Endodermal cell (in vitro differentiated cells): ENCODE measurements around the gene PSAP. TPM values are rescaled to one million over a fixed set of nuclear protein-coding genes. Genes with fewer than 3 reads are reported as not detected.

Experiments used
- DNase-seq: peaks from one replicate; pipeline ENCODE4 v3.0.0-alpha.2; 2017
- H3K27ac ChIP-seq: 2 replicates; pipeline ENCODE4 v1.5.1; 2013; ENCODE audit warnings: mild to moderate bottlenecking, low read depth, low read length, moderate library complexity
- H3K27me3 ChIP-seq: 2 replicates; pipeline ENCODE4 v1.6.1; 2013; ENCODE audit warnings: mild to moderate bottlenecking, low read length, moderate library complexity; ENCODE audit not compliant: insufficient read depth, control insufficient read depth, poor library complexity, severe bottlenecking
- H3K36me3 ChIP-seq: 2 replicates; pipeline ENCODE4 v1.7.0; 2013; ENCODE audit warnings: mild to moderate bottlenecking, low read length, moderate library complexity; ENCODE audit not compliant: control insufficient read depth, insufficient read depth
- H3K4me1 ChIP-seq: one replicate; pipeline ENCODE4 v1.7.0; 2013; ENCODE audit warnings: low read length; ENCODE audit not compliant: control insufficient read depth, insufficient read depth
- H3K4me3 ChIP-seq: 2 replicates; pipeline ENCODE4 v1.5.1; 2013; ENCODE audit warnings: mild to moderate bottlenecking, low read length, moderate library complexity
- H3K9ac ChIP-seq: 2 replicates; pipeline ENCODE4 v1.6.1; 2013; ENCODE audit warnings: mild to moderate bottlenecking, low read length, moderate library complexity; ENCODE audit not compliant: poor library complexity, severe bottlenecking; ENCODE audit errors: extremely low read depth
- H3K9me3 ChIP-seq: 2 replicates; pipeline ENCODE4 v1.6.1; 2013; ENCODE audit warnings: mild to moderate bottlenecking, low read length, moderate library complexity; ENCODE audit not compliant: control insufficient read depth
- H3K27ac Mint-ChIP-seq: 2 replicates; pipeline ENCODE4 v1.8.0; 2020; ENCODE audit warnings: mixed read lengths
- H3K27me3 Mint-ChIP-seq: 2 replicates; pipeline ENCODE4 v1.8.0; 2021; ENCODE audit warnings: mild to moderate bottlenecking, mixed read lengths; ENCODE audit not compliant: insufficient read depth
- H3K36me3 Mint-ChIP-seq: 2 replicates; pipeline ENCODE4 v1.8.0; 2020; ENCODE audit warnings: low read depth, mixed read lengths
- H3K4me1 Mint-ChIP-seq: 2 replicates; pipeline ENCODE4 v1.8.0; 2020; ENCODE audit warnings: mixed read lengths
- H3K4me3 Mint-ChIP-seq: 2 replicates; pipeline ENCODE4 v1.8.0; 2020; ENCODE audit warnings: mild to moderate bottlenecking, moderate library complexity, mixed read lengths
- H3K9me3 Mint-ChIP-seq: 2 replicates; pipeline ENCODE4 v1.8.0; 2020; ENCODE audit warnings: mild to moderate bottlenecking, mixed read lengths
- CTCF ChIP-seq: fragments of 200-600 bp; sonication (generic); conservative IDR thresholded peaks from 2 replicates; pipeline ENCODE4 v1.5.0; 2021; ENCODE audit warnings: antibody characterized with exemption, mild to moderate bottlenecking
- WGBS, 2 experiments: methylation state at CpG; one replicate each; pipeline versions ENCODE4 v1.1.5 to v1.1.7; 2013; ENCODE audit warnings: missing lambda C conversion rate in 2 of 2, mixed read lengths in 1 of 2; ENCODE audit not compliant: insufficient coverage in 1 of 2, insufficient read length in 1 of 2; 5-methylcytosine and 5-hydroxymethylcytosine counted together
- total RNA-seq, 2 donors: library from RNA; stranded (reverse); fragmentation: NEBNext Ultra II Directional in 1 of 2; extraction: Animal tissue kit (Norgen Biotek cat#: 25700) in 1 of 2; gene quantifications; 2 replicates in 1 of 2; 3 replicates in 1 of 2; pipeline ENCODE4 v1.2.1, GENCODE V29; 2021

PSAP gene
- total RNA-seq, 2 donors from 2014 or later, result 456 to 549 TPM

- Mint-ChIP-seq H3K4me3 (no peak overlapping the region), H3K36me3 (peaks cover 16% of the 10 kb centered on the region)
- no peak for TF ChIP-seq CTCF
Observed at GRCh38 chr10:71847418-71847817, 3.6 kb downstream of the PSAP start.

GRCh38 chr10:71846816-71847215, 4.2 kb downstream of the PSAP start:
- H3K27ac Mint-ChIP-seq, result no peak overlapping the region
- H3K4me1 Mint-ChIP-seq, result peaks cover 36% of the 10 kb centered on the region
- no peak overlapping the region for H3K27ac ChIP-seq
- H3K9me3 Mint-ChIP-seq, result no peaks in the 10 kb centered on the region
- no peak for TF ChIP-seq CTCF
- H3K4me1 ChIP-seq, result peaks cover 7% of the 10 kb centered on the region
- H3K4me3 Mint-ChIP-seq, result no peak overlapping the region
- H3K9me3 ChIP-seq, result peaks cover 12% of the 10 kb centered on the region
- no peaks in the 10 kb centered on the region for H3K27me3 Mint-ChIP-seq
- H3K9ac ChIP-seq, result no peak overlapping the region
- peaks cover 16% of the 10 kb centered on the region for H3K36me3 Mint-ChIP-seq
- peaks cover 11% of the 10 kb centered on the region for H3K36me3 ChIP-seq
- no peaks in the 10 kb centered on the region for H3K27me3 ChIP-seq
- no peak overlapping the region for H3K4me3 ChIP-seq
- WGBS, 2 experiments, result 86 to 90% methylated on average over 3 of the region's 3 CpGs
- no peak for DNase-seq

More at GRCh38 chr10:71847418-71847817, 3.6 kb downstream of the PSAP start:
- Mint-ChIP-seq H3K4me1 (peaks cover 36% of the 10 kb centered on the region), H3K27ac (no peak overlapping the region), H3K9me3 (no peaks in the 10 kb centered on the region), H3K27me3 (no peaks in the 10 kb centered on the region)
- no peaks in the 10 kb centered on the region for H3K27me3 ChIP-seq
- peaks cover 11% of the 10 kb centered on the region for H3K36me3 ChIP-seq
- no peak overlapping the region for H3K9ac ChIP-seq
- 91 to 95% methylated on average over 8 of the region's 8 CpGs for WGBS, 2 experiments
- no peak overlapping the region for H3K27ac ChIP-seq
- H3K4me3 ChIP-seq, result no peak overlapping the region
- H3K9me3 ChIP-seq, result peaks cover 12% of the 10 kb centered on the region
- DNase-seq, result no peak
- H3K4me1 ChIP-seq, result peaks cover 7% of the 10 kb centered on the region

- no peak for DNase-seq
- Histone ChIP-seq H3K36me3 (peaks cover 11% of the 10 kb centered on the region), H3K4me1 (peaks cover 7% of the 10 kb centered on the region), H3K9ac (no peak overlapping the region), H3K4me3 (no peak overlapping the region), H3K27me3 (no peaks in the 10 kb centered on the region), H3K27ac (no peak overlapping the region), H3K9me3 (peaks cover 12% of the 10 kb centered on the region)
- H3K4me3 Mint-ChIP-seq, result no peak overlapping the region
- no peaks in the 10 kb centered on the region for H3K27me3 Mint-ChIP-seq
- H3K36me3 Mint-ChIP-seq, result peaks cover 16% of the 10 kb centered on the region
- peaks cover 36% of the 10 kb centered on the region for H3K4me1 Mint-ChIP-seq
- no peaks in the 10 kb centered on the region for H3K9me3 Mint-ChIP-seq
- no peak overlapping the region for H3K27ac Mint-ChIP-seq
- no peak for TF ChIP-seq CTCF
- 93 to 95% methylated on average over 5 to 11 of the region's 11 CpGs for WGBS, 2 experiments
Observed at GRCh38 chr10:71845410-71846405, 5.3 kb downstream of the PSAP start.
